NCI-H2107 treated with DMSO at 0.1 percent for 48 hours (cell line): ENCODE results near the gene LPP.
"Not testable (repeated sequence)": the region's sequence is repeated elsewhere in the genome, so short reads cannot be mapped to it uniquely, and the experiment has no call there.

Experiments used
- DNase-seq: peaks from one replicate; lab custom pipeline; 2025; ENCODE audit not compliant: unreplicated experiment; lab: John Stamatoyannopoulos, UW

Gene LPP, protein sequence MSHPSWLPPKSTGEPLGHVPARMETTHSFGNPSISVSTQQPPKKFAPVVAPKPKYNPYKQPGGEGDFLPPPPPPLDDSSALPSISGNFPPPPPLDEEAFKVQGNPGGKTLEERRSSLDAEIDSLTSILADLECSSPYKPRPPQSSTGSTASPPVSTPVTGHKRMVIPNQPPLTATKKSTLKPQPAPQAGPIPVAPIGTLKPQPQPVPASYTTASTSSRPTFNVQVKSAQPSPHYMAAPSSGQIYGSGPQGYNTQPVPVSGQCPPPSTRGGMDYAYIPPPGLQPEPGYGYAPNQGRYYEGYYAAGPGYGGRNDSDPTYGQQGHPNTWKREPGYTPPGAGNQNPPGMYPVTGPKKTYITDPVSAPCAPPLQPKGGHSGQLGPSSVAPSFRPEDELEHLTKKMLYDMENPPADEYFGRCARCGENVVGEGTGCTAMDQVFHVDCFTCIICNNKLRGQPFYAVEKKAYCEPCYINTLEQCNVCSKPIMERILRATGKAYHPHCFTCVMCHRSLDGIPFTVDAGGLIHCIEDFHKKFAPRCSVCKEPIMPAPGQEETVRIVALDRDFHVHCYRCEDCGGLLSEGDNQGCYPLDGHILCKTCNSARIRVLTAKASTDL

DNA sequence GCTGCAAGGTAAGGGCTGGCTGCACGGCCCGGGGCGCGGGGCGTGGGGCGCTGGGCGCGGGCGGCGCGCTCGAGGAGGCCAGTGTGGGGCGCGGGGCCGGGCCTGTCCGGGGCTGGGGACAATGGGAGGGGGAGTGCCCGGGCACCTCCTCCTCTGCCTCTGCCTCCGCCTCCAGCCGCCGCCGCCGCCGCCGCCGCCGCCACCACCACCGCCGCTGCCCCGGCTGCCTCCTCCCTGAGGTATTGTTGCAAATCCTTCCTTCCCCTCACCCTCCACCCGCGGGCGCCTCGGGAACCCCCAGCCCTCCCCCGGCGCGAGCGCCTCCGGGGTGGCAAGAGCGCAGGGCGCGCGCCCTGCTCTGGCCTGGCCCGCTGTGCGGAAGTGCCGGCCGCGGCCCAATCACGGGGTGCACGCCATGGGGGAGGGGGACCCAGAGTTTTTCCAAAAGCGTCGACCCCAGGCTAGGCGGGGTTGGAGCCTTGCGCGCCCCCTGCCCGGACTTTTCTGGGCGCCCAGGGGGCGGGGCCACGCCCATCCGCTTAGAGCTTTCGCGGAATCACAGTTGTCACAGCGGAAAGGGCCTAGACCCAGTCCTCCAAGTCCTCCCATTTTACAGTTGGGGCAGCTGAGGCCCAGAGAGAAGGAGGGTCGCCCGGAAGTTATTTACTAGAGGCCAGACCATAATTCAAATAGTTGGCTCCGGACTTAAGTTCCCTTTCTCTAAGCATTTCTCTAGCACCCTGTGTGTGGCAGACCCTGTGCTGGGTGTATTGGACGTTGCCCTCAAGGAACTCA is at the start of gene LPP:
Gene LPP (plus strand): TSS at position 144 of the 795 bp plus-strand sequence. CDS start 251,964 bp downstream, outside the sequence.
- DNase-seq: no peak

DNA sequence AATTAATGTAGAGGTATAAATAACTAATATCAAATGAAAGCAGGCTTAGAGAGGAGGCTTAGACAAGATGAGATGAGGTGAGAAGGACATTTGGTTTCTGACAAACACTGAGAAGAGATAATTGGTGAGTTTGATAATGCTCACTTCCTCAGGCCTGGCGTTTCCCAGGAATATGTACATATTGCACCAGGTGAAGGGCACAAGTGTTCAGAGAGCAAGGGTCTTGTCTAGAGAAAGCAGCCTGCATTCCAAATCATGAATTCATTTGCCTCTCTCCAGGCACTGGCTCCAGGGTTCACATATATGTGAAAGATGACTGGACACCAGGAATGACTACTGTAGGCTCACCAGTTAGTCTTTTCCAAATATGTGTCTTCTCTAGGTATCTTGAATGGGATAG is 48.0 kb upstream of the LPP start:
- DNase-seq: no peak

DNA sequence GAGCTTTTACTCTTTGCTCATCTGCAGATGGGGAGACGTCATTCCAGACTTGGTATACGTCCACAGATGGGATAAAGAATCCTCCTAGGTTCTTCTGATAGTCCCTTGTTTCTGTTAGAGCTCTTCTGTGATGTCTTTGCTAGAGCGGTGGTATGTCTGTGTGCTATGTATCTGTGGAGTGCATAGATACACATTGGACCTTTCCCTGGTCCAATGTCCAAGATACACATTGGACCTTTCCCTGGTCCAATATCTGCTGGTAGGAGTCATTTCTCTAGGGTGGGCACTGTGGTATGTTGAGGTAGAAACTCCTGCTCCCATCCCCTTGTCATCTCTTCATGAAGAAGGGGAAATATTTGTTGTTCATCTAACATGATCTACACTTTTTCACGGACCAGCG is 47.5 kb upstream of the LPP start:
- DNase-seq: no peak

DNA sequence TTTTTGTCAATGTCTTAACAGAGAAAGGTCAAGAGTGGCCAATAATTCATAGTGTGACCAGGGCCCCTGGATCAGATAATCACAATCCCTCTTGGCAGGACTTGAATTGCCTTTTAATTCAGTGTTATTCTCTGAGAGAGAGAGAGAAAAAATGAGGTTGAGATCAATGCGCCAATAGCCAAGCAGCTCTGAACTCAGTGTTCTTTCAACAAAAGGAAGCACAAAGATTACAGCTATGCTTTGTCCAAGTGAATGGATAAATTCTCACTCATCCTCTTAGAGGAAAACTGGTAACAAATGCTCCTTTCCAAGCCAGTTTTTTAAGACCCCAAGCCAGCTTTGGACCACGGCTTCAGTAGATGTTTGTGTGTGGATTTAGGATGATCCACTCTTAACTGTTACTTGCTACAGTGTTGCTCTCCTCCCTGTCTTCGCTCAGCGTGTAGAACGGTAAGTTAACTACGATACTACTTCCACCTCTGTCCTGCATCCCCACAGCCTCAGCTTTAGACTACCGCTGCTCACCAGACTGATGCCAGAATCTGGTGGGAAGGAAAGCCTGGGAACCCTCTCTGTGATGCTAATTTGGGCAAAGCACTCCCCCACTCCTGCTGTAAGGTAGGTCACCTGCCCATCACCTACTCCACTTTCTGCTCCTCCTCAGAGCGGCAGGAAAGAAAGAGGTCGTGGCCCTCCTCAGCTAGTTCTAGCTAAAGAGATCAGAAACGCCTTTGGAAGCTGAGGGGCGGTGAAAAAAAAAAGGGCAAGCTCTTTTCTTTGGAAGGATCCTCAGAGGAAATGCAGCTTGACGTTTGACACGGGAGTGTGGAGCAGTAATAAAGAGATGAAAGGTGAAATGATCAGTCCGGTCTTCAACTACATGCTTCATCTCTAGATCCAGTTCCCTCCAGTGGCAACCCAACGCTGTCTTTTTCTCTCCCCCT is 46.8 kb upstream of the LPP start:
- no peak for DNase-seq

DNA sequence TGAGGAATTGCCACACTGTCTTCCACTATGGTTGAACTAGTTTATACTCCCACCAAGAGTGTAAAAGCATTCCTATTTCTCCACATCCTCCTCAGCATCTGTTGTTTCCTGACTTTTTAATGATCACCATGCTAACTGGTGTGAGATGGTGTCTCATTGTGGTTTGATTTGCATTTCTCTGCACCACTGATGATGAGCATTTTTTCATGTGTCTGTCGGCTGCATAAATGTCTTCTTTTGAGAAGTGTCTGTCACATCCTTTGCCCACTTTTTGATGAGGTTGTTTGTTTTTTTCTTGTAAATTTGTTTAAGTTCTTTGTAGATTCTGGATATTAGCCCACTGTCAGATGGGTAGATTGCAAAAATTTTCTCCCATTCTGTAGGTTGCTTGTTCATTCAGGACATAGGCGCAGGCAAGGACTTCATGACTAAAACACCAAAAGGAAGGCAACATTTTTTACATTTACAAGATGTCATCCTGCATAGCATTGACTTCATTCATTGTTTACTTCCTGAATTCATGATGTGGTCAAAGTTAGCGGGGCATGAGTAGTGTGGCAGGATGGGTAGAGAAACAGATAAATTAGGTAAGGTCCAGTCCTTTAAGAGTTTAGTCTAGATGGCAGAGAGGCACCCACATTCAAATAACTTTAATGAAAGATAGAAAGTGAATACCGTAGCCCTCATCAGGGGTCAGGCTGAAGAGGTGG is 45.1 kb upstream of the LPP start:
- DNase-seq: no peak

DNA sequence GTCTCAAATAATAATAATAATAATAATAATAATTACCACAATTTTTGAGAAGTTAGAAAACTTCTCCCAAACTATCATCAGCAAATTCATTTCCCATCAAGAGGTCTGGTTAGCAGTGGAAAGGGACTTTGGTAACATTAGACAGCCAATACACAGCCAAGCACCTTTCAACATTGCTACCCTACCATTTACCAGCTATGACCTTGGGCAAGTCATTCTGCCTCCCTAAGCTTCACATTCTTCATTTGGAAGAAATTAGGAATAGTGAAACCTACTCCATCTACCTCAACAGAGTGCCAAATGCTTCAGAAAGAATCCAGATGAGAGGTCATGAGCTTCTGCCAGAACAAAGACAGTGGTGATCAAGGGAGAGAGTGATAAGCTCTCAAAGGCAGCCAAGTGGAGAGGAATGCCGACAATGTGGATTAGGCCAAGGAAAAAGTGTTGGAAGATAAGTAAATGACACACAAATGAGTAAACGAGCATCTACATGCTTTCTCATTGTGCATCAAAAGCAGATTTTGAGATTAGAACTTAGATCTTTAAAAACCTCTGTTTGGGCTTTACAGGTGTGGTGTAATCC is 42.9 kb upstream of the LPP start:
- DNase-seq: no peak

DNA sequence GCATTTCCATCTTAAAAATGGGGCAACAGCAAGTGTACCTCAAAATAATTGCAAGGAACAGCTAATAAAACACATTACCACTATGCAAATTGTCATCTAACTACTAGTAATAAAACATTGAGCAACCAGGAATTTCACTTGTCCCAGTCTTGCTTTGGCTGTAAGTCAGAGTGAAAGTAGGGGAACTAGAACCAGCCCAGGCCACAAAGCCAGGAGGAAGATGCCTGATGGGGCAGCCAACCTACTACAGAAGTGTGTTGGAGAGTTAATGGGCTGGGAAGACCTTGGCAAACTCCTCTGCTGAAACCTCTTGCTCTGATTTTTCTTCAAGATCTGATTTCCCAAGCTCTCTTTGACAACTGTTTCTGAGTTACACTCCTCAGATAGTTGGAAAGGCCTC is 40.2 kb upstream of the LPP start:
- no peak for DNase-seq

DNA sequence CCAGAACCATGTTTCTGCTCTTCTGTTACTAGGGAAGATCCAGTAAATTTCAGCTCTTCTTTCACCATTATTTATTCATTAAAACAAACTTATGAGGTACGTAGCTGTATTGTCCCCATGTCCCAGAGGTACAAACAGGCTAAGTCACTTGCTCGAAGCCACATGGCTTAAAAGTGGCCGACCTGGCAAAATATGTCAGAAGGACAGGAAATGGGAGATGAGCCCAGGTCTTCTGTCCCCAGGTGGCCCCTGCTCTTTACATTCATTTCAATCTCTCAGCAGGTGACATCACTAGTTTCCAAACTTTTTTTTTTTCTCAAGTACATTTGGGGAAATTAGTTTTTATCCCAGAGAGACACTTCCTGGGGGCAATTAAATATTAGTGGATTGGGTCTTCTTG is 34.1 kb upstream of the LPP start:
- no peak for DNase-seq

DNA sequence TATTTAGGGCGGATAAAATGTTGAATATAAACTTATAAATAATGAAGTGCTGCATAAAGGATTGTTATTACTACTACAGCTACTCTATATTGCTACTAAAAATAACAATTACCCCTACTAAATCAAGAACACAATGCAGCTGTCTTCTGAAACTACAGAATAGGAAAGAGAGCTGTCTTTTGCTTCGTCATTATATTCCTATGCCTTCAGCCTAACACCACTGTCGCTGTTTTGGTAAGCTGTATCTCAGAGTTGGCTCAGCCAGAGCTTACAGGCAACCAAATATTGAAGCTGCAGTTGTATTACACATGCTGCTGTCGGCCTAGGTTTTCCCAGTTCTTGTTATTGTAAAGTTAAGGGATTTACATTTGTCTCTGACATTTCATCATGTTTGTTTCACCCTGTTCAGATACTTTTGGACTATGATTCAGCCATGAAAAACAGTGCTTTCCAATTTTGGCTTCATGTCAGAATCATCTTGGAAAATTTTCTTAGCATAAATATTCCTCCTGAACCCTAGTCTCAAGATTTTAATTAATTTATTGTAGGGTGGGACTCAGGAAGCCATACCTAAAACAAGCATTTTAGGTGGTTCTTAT is 31.3 kb upstream of the LPP start:
- DNase-seq: no peak

DNA sequence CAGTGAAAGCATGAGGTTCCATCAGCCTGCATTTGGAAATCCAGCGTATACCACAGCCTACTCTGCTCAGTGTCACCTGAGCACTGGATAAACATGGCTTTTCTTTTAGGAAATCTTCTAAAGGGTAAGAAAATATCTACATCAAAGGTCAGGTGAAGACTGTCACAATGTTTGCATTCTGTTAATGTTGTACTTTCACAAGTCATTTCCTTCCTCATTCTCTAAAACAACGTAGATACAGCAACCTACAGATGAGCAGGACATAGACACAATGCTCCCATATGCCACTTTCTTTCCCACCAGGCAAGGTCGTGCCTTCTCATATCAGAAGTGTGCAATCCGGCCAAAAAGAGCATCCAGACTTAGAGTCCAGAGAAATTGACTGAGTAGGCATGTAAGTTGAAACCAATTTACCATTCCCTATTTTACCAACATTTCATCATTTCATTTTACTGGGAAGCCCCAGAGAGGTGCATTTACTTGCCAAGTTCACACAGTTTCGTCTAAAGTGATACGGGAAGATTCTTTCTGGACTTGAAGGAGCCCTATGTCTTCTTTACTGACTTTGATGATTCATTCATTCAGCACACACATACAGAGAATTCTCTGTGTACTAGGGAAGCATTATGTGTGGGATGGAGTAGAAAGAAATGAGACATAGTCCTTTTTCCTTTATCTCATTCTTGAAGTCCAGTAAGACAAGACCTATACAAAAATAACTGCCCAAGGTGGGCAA is 30.6 kb upstream of the LPP start:
- DNase-seq: no peak

DNA sequence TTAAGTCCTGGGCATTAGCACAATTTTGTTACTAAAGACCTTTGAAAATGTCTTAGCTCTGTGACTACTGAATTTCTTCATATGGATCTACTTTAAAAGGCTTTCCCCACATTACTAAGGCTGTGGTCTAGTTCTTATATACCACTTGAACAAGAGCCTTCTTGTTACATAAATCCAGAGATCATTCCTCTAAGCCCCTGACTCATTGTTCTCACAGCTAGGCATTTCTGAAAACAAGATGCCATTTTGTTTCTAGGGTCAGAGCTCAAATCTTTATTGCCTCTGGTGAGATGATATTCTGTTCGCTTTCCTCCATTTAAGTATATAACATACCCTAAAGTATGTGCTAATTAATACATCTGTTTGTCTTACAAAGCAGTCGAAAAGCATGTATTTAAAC is 29.8 kb upstream of the LPP start:
- DNase-seq: no peak

DNA sequence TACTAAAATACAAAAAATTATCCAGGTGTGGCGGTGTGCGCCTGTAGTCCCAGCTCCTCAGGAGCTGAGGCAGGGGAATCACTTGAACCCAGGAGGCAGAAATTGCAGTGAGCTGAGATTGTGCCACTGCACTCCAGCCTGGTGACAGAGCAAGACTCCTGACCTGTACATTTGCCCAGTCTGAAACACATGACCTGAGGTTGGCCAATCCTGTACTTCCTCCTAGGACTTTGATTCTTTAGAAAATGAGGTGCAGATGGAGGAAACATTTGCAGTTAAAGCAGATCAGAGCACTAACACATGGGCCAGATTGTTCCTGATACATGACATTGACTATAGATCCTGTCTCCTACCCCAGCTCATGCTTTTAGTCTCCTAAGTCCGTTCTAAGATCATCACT is 28.9 kb upstream of the LPP start:
- no peak for DNase-seq

DNA sequence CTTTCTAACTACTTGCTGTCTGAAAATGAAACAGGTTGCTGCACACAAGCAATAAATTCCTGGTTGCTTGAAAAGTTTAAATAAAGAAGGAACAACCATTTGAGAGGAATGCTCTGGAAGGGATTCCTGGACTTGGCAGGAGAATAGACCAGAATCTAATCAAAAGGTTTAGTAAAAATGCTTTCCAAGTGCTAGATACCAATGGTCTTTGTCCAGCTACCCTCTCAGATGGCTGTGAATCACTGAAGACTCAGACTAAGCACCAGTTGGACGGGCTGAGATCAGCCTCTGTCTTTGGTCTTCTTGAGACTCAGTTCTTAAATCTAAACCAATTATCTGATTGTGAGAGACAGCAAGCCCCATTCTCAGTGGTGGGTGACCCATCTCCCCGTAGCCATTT is 27.7 kb upstream of the LPP start:
- DNase-seq: no peak

DNA sequence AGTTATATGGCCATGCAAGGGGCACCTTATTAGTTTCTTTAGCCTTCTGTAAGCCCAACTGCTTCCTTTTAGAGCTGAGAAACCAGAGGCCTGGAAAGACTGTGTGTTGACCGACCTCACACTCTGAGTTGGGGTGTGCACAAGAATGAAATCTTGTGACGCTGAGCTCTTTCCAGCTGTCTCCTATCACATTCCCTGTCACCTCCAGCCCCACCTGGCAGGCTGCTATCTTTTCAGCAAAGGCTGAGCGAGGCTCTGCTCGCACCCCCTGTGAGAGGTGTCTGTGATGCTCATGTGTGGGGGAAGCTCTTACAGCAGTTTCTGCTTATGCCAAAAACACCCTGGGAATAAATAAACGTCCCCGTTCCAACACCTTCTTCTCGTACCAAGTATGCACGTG is 27.0 kb upstream of the LPP start:
- no peak for DNase-seq

DNA sequence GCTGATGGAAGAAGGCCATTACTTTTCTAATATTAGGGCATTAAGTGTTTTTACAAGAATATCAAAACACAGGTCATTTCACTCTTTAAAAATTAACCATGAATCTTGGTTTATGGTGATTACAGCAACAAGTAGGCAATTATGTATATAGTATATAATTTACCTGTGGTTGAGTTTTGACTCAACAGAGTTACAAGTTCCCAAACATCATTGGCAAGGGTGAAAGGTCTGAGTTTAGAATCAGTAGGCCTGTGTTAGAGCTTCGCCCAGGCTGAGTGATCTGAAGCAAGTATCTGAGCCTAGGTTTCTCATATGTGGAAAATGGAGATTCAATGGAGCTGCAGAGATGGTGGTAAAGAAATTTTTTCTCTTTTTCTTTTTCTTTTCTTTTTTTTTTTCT is 25.1 kb upstream of the LPP start:
- no peak for DNase-seq

DNA sequence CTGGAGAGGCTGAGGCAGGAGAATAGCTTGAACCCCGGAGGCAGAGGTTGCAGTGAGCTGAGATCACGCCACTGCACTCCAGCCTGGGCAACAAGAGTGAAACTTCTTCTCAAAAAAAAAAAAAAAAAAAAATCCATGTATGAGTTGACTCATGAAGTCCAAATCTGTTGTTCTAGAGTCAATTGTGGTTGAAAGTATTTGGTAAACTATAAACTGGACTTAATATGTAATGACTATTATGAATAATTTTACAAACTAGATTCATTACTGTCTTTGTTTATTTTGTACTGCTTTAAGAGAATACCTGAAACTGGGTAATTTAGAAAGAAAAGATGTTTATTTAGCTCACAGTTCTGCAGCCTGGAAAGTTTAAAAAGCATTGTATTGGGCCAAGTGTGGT is 22.9 kb upstream of the LPP start:
- DNase-seq: not testable (repeated sequence)

DNA sequence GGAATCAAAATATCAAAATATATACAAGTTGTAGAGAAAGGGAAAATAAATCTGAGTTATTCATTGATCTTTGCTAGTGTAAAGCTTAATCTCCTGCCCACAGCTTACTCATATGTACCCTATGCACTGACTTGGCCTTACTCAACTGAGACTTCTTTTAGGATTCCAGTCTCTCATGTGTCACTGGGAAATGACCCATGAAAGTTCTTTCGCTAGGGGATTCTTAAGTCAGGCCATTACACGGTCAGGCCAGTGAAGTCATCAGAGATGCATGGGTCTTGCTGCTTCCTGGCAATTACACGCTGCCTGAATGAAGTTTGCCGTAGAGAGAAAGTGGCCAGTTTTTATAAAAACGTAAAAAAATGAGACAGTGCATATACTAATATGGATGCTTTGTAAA is 20.7 kb upstream of the LPP start:
- DNase-seq: no peak

DNA sequence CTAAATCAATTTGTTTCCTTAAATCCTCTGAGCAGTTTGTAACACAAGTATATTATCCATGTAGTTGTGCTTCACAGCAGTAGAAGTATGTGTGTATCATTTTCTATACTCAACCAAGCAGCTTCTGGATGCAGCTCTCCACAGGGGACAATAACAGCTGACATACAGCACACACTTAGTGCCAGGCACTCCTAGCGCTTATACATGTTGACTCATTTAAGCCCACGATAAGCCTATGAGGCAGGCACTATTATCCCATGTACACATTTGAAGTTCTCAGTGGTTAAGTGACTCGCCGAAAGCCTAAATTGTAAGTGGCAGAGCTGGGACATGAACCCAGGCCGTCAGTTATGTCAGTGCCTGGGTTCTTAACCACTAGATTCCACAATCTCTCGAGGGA is 20.3 kb upstream of the LPP start:
- DNase-seq: no peak

DNA sequence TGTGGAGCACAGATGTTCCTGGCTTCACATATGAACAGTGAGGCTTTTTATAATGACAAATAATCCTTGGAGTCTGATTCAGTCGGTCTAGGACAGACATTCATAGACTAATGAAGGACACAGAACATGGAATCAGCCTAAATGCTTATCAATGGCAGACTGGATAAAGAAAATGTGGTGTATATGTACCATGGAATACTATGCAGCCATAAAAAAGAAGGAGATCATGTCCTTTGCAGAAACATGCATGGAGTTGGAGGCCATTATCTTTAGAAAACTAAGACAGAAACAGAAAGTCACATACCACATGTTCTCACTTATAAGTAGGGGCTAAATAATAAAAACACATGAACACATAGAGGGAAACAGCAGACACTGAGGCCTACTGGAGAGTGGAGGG is 19.9 kb upstream of the LPP start:
- no peak for DNase-seq
